Smooth muscle cell (in vitro differentiated cells): ENCODE results near the gene PSTPIP2. TPM values are rescaled to one million over a fixed set of nuclear protein-coding genes. Genes with fewer than 3 reads are reported as not detected.
A peak's percentile ranks its signal among the peaks of the same experiment; 100 is the strongest.

ENCODE experiments used
- DNase-seq: peaks from one replicate; lab custom pipeline; 2025; ENCODE audit not compliant: unreplicated experiment; lab: John Stamatoyannopoulos, UW
- H2AFZ ChIP-seq: fragments of 200-600 bp; sonication (generic); 2 replicates; pipeline ENCODE4 v1.6.0; 2016; ENCODE audit warnings: antibody characterized with exemption, low read depth, mild to moderate bottlenecking
- H3F3A ChIP-seq: fragments of 200-600 bp; sonication (generic); 2 replicates; pipeline ENCODE4 v1.6.0; 2017; ENCODE audit warnings: antibody characterized with exemption, low read depth
- H3K27ac ChIP-seq: fragments of 200-600 bp; sonication (generic); 2 replicates; pipeline ENCODE4 v1.5.1; 2016; ENCODE audit warnings: low read depth, mild to moderate bottlenecking
- H3K27me3 ChIP-seq: fragments of 200-600 bp; sonication (generic); 2 replicates; pipeline ENCODE4 v1.6.1; 2016; ENCODE audit warnings: low read depth, mild to moderate bottlenecking
- H3K36me3 ChIP-seq: fragments of 200-600 bp; sonication (generic); 2 replicates; pipeline ENCODE4 v1.5.1; 2016; ENCODE audit warnings: low read depth
- H3K4me1 ChIP-seq: fragments of 200-600 bp; sonication (generic); 2 replicates; pipeline ENCODE4 v1.5.1; 2016; ENCODE audit warnings: low read depth
- H3K4me2 ChIP-seq: fragments of 200-600 bp; sonication (generic); 2 replicates; pipeline ENCODE4 v1.6.0; 2016; ENCODE audit warnings: mild to moderate bottlenecking
- H3K4me3 ChIP-seq: fragments of 200-600 bp; sonication (generic); 2 replicates; pipeline ENCODE4 v1.5.1; 2016; ENCODE audit warnings: mild to moderate bottlenecking
- H3K79me2 ChIP-seq: fragments of 200-600 bp; sonication (generic); 2 replicates; pipeline ENCODE4 v1.6.0; 2016; ENCODE audit warnings: low read depth, mild to moderate bottlenecking
- H3K9ac ChIP-seq: fragments of 200-600 bp; sonication (generic); 2 replicates; pipeline ENCODE4 v1.6.0; 2016; ENCODE audit warnings: low read depth
- H3K9me3 ChIP-seq: fragments of 200-600 bp; sonication (generic); replicated peaks from 2 replicates; pipeline ENCODE4 v1.5.1; 2016; ENCODE audit warnings: low read depth
- H4K20me1 ChIP-seq: fragments of 200-600 bp; sonication (generic); 2 replicates; pipeline ENCODE4 v1.6.0; 2016; ENCODE audit warnings: low read depth
- WGBS: methylation state at CpG from one replicate; pipeline ENCODE4 v1.1.7; 2016; ENCODE audit warnings: low lambda C conversion rate; 5-methylcytosine and 5-hydroxymethylcytosine counted together
- polyA plus RNA-seq: library from polyadenylated mRNA; unstranded; fragments of >200 nt; fragmentation: Nextera tagmentation; extraction: Ambion mirVana; gene quantifications from 2 replicates; pipeline ENCODE4 v1.2.1, GENCODE V29; 2016
- total RNA-seq: library from RNA; depleted of rRNA; stranded (reverse); fragments of >200 nt; gene quantifications from 2 replicates; pipeline ENCODE4 v1.2.3, GENCODE V29; 2014
- TF ChIP-seq, protein P1 (sequence below): fragments of 200-600 bp; sonication (generic); IDR thresholded peaks from 2 replicates; pipeline ENCODE4 v1.5.1; 2017; ENCODE audit warnings: borderline replicate concordance, mild to moderate bottlenecking, antibody characterized with exemption; ENCODE audit not compliant: insufficient read depth, poor library complexity, severe bottlenecking

The PSTPIP2 gene
- total and polyA plus RNA-seq, 2 experiments from 2014 or later = 6.5 to 14.0 TPM

DNA sequence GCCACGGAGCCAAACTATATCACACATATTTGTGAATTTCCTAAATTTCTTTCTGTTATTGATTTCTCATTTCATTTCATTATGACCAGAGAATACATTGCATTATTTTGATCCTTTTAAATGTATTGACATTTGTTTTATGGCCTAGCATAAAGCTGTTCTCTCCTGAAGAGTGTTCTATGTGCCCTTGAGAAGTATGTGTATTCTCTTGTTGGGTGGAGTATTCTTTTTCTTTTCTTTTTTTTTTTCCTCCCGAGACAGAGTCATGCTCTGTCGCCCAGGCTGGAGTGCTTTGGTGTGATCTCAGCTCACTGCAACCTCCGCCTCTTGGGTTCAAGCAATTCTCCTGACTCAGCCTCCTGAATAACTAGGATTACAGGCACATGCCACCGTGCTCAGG, 37.3 kb upstream of the PSTPIP2 start:
- H3K79me2 ChIP-seq = peaks cover 14% of the 10 kb centered on the region
- no peaks in the 10 kb centered on the region for H3F3A ChIP-seq
- no peak for DNase-seq
- H3K27me3 ChIP-seq = no peaks in the 10 kb centered on the region
- H3K36me3 ChIP-seq = no peaks in the 10 kb centered on the region
- no peaks in the 10 kb centered on the region for H3K9me3 ChIP-seq
- no peak overlapping the region for H2AFZ ChIP-seq
- H3K4me2 ChIP-seq = no peak overlapping the region
- WGBS = 91% methylated on average over 5 of the region's 5 CpGs
- no peak overlapping the region for H3K4me3 ChIP-seq
- no peak overlapping the region for H3K27ac ChIP-seq
- peaks cover 4% of the 10 kb centered on the region for H3K4me1 ChIP-seq
- H3K9ac ChIP-seq = no peak overlapping the region
- H4K20me1 ChIP-seq = no peaks in the 10 kb centered on the region
- TF ChIP-seq, protein P1, sequence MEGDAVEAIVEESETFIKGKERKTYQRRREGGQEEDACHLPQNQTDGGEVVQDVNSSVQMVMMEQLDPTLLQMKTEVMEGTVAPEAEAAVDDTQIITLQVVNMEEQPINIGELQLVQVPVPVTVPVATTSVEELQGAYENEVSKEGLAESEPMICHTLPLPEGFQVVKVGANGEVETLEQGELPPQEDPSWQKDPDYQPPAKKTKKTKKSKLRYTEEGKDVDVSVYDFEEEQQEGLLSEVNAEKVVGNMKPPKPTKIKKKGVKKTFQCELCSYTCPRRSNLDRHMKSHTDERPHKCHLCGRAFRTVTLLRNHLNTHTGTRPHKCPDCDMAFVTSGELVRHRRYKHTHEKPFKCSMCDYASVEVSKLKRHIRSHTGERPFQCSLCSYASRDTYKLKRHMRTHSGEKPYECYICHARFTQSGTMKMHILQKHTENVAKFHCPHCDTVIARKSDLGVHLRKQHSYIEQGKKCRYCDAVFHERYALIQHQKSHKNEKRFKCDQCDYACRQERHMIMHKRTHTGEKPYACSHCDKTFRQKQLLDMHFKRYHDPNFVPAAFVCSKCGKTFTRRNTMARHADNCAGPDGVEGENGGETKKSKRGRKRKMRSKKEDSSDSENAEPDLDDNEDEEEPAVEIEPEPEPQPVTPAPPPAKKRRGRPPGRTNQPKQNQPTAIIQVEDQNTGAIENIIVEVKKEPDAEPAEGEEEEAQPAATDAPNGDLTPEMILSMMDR = no peak

DNA sequence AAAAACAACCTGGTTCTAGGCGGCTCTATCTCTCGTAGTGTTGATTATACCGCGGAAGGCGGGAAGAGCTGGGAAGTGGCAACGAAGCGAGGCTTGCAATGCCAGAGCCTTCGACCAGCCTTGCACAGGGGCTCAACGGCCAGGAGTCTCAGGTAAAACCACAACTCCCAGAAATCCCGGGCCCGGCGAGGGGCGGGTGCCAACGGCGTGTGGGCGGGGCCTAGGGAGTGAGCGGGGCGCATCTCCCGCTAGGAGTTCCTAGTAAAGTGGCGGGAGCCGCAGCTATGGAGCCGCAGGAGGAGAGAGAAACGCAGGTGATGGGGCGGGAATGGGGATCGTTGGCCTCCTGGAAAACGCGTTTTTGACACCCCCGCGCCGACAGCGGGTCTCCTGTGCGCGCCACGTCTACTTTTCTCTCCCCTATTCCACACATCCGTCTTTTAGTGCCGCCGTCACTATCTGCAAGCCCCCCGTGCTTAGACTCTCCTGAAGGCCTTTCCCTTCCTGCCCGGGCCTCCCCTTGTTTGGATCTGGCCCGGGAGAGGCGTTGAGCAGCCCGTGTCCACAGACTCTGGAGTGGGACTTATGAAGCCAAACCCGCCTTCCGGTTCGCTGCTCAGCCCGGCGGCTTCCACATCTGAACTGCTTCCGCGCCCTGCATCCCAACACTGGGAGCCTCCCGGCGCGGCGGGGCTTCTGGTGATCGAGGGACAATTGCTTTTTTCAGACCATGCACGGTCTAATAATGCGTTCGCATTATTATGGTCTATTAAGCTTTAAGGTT, 32.3 kb upstream of the PSTPIP2 start, which contains the start of gene HAUS1:
TSS of gene HAUS1 (plus strand) at position 258 of the 784 bp plus-strand sequence. CDS start at position 285, 27 bp downstream.
- under 1% methylated on average over 53 of the region's 57 CpGs for WGBS
- Histone ChIP-seq H3K27me3 (no peaks in the 10 kb centered on the region), H2AFZ (peak within 1 kb of the TSS; percentile 96), H3K9ac (peak within 1 kb of the TSS; percentile 37), H3K4me2 (peak within 1 kb of the TSS; percentile 91), H3K27ac (peak within 1 kb of the TSS; percentile 32), H3K79me2 (peaks cover 14% of the 10 kb centered on the region), H4K20me1 (no peaks in the 10 kb centered on the region), H3K9me3 (no peaks in the 10 kb centered on the region), H3K4me3 (peak within 1 kb of the TSS; percentile 77), H3K36me3 (no peaks in the 10 kb centered on the region), H3K4me1 (peaks cover 4% of the 10 kb centered on the region), H3F3A (no peaks in the 10 kb centered on the region)
- TF ChIP-seq, protein P1 = no peak
- DNase-seq = peak; percentile 41

DNA sequence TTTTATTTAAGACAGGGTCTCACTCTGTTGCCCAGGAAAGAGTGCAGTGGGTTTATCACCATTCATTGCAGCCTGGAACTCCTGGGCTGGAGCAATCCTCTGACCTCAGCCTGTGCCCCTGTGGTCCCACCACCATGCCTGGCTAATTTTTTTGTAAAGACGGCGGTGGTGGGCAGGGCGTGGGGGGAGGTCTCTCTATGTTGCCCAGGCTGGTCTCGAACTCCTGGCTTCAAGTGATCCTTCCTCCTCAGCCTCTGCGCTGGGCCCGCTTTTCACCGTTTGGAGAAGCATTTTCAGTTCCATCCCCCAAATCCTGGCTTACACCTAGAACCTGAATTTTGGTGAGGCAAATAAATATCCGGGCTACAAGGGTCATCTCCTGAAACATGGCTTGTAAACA, 27.4 kb upstream of the PSTPIP2 start:
- Histone ChIP-seq H2AFZ (no peak overlapping the region), H4K20me1 (peaks cover 28% of the 10 kb centered on the region), H3K4me2 (no peak overlapping the region), H3K79me2 (peaks cover 35% of the 10 kb centered on the region), H3K4me3 (no peak overlapping the region), H3K9me3 (no peaks in the 10 kb centered on the region), H3K27me3 (no peaks in the 10 kb centered on the region), H3F3A (peaks cover 4% of the 10 kb centered on the region), H3K36me3 (no peaks in the 10 kb centered on the region), H3K27ac (no peak overlapping the region), H3K9ac (no peak overlapping the region), H3K4me1 (peaks cover 6% of the 10 kb centered on the region)
- no peak for DNase-seq
- WGBS = 97% methylated on average over 8 of the region's 8 CpGs
- TF ChIP-seq, protein P1 = no peak

DNA sequence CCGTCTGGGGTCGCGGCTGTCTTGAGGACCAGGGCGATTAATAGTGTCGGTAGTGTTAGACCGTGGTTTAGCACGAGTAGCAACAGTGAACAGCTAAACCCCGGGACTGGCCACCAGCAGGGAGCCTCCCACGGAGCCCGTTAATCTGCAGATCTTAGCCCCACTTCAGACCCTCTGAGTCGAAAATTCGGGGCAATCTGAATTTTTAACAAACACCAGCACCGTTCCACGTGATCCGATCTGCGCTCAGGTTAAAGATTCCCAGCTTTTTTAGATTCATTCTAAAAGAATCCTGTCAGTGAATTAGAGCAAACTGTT, 26.5 kb upstream of the PSTPIP2 start:
- TF ChIP-seq, protein P1 = no peak
- Histone ChIP-seq H3K4me2 (peak overlapping the region; percentile 96), H3K79me2 (peaks cover 44% of the 10 kb centered on the region), H3K36me3 (no peaks in the 10 kb centered on the region), H3K4me3 (peak overlapping the region; percentile 80), H3K9me3 (no peaks in the 10 kb centered on the region), H4K20me1 (peaks cover 37% of the 10 kb centered on the region), H3K27me3 (no peaks in the 10 kb centered on the region), H3F3A (peaks cover 4% of the 10 kb centered on the region), H3K9ac (peak overlapping the region; percentile 4), H2AFZ (peak overlapping the region; percentile 85), H3K4me1 (peaks cover 6% of the 10 kb centered on the region), H3K27ac (peak overlapping the region; percentile 74)
- DNase-seq = no peak
- 12% methylated on average over 16 of the region's 16 CpGs for WGBS
